ENCODE results near the gene ADAMTS14. TPM values are rescaled to one million over a fixed set of nuclear protein-coding genes. Genes with fewer than 3 reads are reported as not detected.
"Not testable (repeated sequence)": the region's sequence is repeated elsewhere in the genome, so short reads cannot be mapped to it uniquely, and the experiment has no call there.

The ADAMTS14 gene
- total RNA-seq, 3 donors from 2014 or later = 1.8 to 2.1 (median 2.1) TPM

- ATAC-seq = peak; percentile 49
- peaks cover 6% of the 10 kb centered on the region for H3K9me3 ChIP-seq
- DNase-seq = no peak
- TF ChIP-seq CTCF (IDR thresholded peaks at IDR 0.05) = no peak
- H3K4me1 ChIP-seq (ENCODE audit: low read depth) = no peaks in the 10 kb centered on the region
- H3K4me3 ChIP-seq = no peak overlapping the region
- H3K36me3 ChIP-seq (ENCODE audit: low read depth) = no peaks in the 10 kb centered on the region
- intact Hi-C loops (cut with DNase I, micrococcal nuclease) = no loop called here
These were observed 38.3 kb upstream of the ADAMTS14 start for GRCh38 chr10:70634011-70634410.

- DNase-seq; H3K9me3 ChIP-seq; H3K4me1 ChIP-seq (ENCODE audit: low read depth); intact Hi-C loops (cut with DNase I, micrococcal nuclease); H3K36me3 ChIP-seq (ENCODE audit: low read depth); H3K4me3 ChIP-seq; ATAC-seq: not testable (repeated sequence)
These were observed 37.8 kb upstream of the ADAMTS14 start for GRCh38 chr10:70634515-70634914.

GRCh38 chr10:70639640-70640383 is 32.5 kb upstream of the ADAMTS14 start:
- H3K9me3 ChIP-seq; intact Hi-C loops (cut with DNase I, micrococcal nuclease); DNase-seq; H3K4me1 ChIP-seq (ENCODE audit: low read depth); ATAC-seq; H3K4me3 ChIP-seq; H3K36me3 ChIP-seq (ENCODE audit: low read depth): not testable (repeated sequence)

GRCh38 chr10:70643272-70643671 is 29.0 kb upstream of the ADAMTS14 start:
- H3K4me3 ChIP-seq; H3K36me3 ChIP-seq (ENCODE audit: low read depth); intact Hi-C loops (cut with DNase I, micrococcal nuclease); ATAC-seq; H3K4me1 ChIP-seq (ENCODE audit: low read depth); H3K9me3 ChIP-seq; DNase-seq: not testable (repeated sequence)

GRCh38 chr10:70644959-70645358 is 27.3 kb upstream of the ADAMTS14 start:
- DNase-seq; ATAC-seq; H3K36me3 ChIP-seq (ENCODE audit: low read depth); H3K4me3 ChIP-seq; intact Hi-C loops (cut with DNase I, micrococcal nuclease); H3K4me1 ChIP-seq (ENCODE audit: low read depth); H3K9me3 ChIP-seq: not testable (repeated sequence)

- Histone ChIP-seq H3K4me3 (no peak overlapping the region), H3K9me3 (peaks cover 4% of the 10 kb centered on the region), H3K4me1 (ENCODE audit: low read depth) (no peaks in the 10 kb centered on the region), H3K36me3 (ENCODE audit: low read depth) (no peaks in the 10 kb centered on the region)
- intact Hi-C loops (cut with DNase I, micrococcal nuclease) = no loop called here
- ATAC-seq = no peak
- no peak for DNase-seq
- no peak for TF ChIP-seq CTCF (IDR thresholded peaks at IDR 0.05)
These were observed 25.2 kb upstream of the ADAMTS14 start for GRCh38 chr10:70647086-70647485.

- Histone ChIP-seq H3K4me3 (no peak overlapping the region), H3K36me3 (ENCODE audit: low read depth) (no peaks in the 10 kb centered on the region), H3K4me1 (ENCODE audit: low read depth) (no peaks in the 10 kb centered on the region), H3K9me3 (peaks cover 4% of the 10 kb centered on the region)
- intact Hi-C loops (cut with DNase I, micrococcal nuclease) = no loop called here
- DNase-seq (no peak), ATAC-seq (no peak)
- no peak for TF ChIP-seq CTCF (IDR thresholded peaks at IDR 0.05)
These were observed 23.9 kb upstream of the ADAMTS14 start for GRCh38 chr10:70648427-70648826.

GRCh38 chr10:70649526-70649925 is 22.8 kb upstream of the ADAMTS14 start:
- no peaks in the 10 kb centered on the region for H3K4me1 ChIP-seq (ENCODE audit: low read depth)
- no peak for TF ChIP-seq CTCF (IDR thresholded peaks at IDR 0.05)
- H3K9me3 ChIP-seq = peaks cover 4% of the 10 kb centered on the region
- H3K4me3 ChIP-seq = no peak overlapping the region
- H3K36me3 ChIP-seq (ENCODE audit: low read depth) = no peaks in the 10 kb centered on the region
- peak; percentile 24 for ATAC-seq
- no peak for DNase-seq
- intact Hi-C loops (cut with DNase I, micrococcal nuclease) = no loop called here

Measured in mucosa of descending colon (tissue), 3 donors.